A673 (cell line): ENCODE measurements around the gene FBRS.
"Not testable (repeated sequence)": the region's sequence is repeated elsewhere in the genome, so short reads cannot be mapped to it uniquely, and the experiment has no call there.

Experiments
- EZH2 ChIP-seq: fragments of 200-600 bp; sonication (generic); IDR thresholded peaks from 2 replicates; pipeline ENCODE4 v1.6.1; 2017; ENCODE audit warnings: borderline replicate concordance, low read depth, mild to moderate bottlenecking, mixed read lengths, antibody characterized with exemption, low read length; ENCODE audit not compliant: poor library complexity, severe bottlenecking
- TF ChIP-seq, protein P1 (sequence below): fragments of 300-800, 200-600 bp; sonication (generic); conservative IDR thresholded peaks from 2 replicates; pipeline ENCODE4 v1.5.1; 2017; ENCODE audit warnings: low read depth, mild to moderate bottlenecking, antibody characterized with exemption, low read length, moderate library complexity, mixed read lengths

- TF ChIP-seq, protein P1, sequence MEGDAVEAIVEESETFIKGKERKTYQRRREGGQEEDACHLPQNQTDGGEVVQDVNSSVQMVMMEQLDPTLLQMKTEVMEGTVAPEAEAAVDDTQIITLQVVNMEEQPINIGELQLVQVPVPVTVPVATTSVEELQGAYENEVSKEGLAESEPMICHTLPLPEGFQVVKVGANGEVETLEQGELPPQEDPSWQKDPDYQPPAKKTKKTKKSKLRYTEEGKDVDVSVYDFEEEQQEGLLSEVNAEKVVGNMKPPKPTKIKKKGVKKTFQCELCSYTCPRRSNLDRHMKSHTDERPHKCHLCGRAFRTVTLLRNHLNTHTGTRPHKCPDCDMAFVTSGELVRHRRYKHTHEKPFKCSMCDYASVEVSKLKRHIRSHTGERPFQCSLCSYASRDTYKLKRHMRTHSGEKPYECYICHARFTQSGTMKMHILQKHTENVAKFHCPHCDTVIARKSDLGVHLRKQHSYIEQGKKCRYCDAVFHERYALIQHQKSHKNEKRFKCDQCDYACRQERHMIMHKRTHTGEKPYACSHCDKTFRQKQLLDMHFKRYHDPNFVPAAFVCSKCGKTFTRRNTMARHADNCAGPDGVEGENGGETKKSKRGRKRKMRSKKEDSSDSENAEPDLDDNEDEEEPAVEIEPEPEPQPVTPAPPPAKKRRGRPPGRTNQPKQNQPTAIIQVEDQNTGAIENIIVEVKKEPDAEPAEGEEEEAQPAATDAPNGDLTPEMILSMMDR = not testable (repeated sequence)
- TF ChIP-seq EZH2 = not testable (repeated sequence)
Observed at GRCh38 chr16:30696646-30697045, 38.4 kb downstream of the FBRS start.
